NCI-H1092 treated with DMSO at 0.1 percent for 48 hours (cell line): ENCODE results near the gene ZBTB49.
"Not testable (repeated sequence)": the region's sequence is repeated elsewhere in the genome, so short reads cannot be mapped to it uniquely, and the experiment has no call there.

Experiments
- DNase-seq: peaks from one replicate; lab custom pipeline; 2025; lab: John Stamatoyannopoulos, UW

ZBTB49 gene

GRCh38 chr4:4325321-4325720 is 35.3 kb downstream of the ZBTB49 start:
- DNase-seq = no peak

GRCh38 chr4:4326166-4326565 is 36.1 kb downstream of the ZBTB49 start:
- DNase-seq = no peak

GRCh38 chr4:4327652-4328121 is 37.6 kb downstream of the ZBTB49 start:
- no peak for DNase-seq

GRCh38 chr4:4328206-4328605 is 38.2 kb downstream of the ZBTB49 start:
- no peak for DNase-seq

GRCh38 chr4:4328840-4329239 is 38.8 kb downstream of the ZBTB49 start:
- no peak for DNase-seq

GRCh38 chr4:4329496-4329895 is 39.4 kb downstream of the ZBTB49 start:
- DNase-seq = no peak

- no peak for DNase-seq
Measured at GRCh38 chr4:4330794-4331193, 40.7 kb downstream of the ZBTB49 start.

GRCh38 chr4:4332529-4332928 is 42.5 kb downstream of the ZBTB49 start:
- no peak for DNase-seq

- no peak for DNase-seq
Measured at GRCh38 chr4:4333265-4333706, 43.2 kb downstream of the ZBTB49 start.

GRCh38 chr4:4334798-4335520 is 44.9 kb downstream of the ZBTB49 start:
- peak; percentile 75 for DNase-seq

GRCh38 chr4:4338210-4339001 is 48.4 kb downstream of the ZBTB49 start:
- DNase-seq = peak; percentile 93

- DNase-seq = no peak
Measured at GRCh38 chr4:4339504-4340085, 49.5 kb downstream of the ZBTB49 start.

GRCh38 chr4:4341861-4342650 is 52.0 kb downstream of the ZBTB49 start:
- no peak for DNase-seq

- no peak for DNase-seq
Measured at GRCh38 chr4:4343038-4343437, 53.0 kb downstream of the ZBTB49 start.

GRCh38 chr4:4344915-4345527 is 55.0 kb downstream of the ZBTB49 start:
- no peak for DNase-seq

- DNase-seq = no peak
Measured at GRCh38 chr4:4347585-4347984, 57.5 kb downstream of the ZBTB49 start.

- DNase-seq = not testable (repeated sequence)
Measured at GRCh38 chr4:4348585-4348984, 58.5 kb downstream of the ZBTB49 start.

- no peak for DNase-seq
Measured at GRCh38 chr4:4349867-4350266, 59.8 kb downstream of the ZBTB49 start.

GRCh38 chr4:4350909-4351308 is 60.9 kb downstream of the ZBTB49 start:
- DNase-seq = no peak

GRCh38 chr4:4355302-4355701 is 65.3 kb downstream of the ZBTB49 start:
- DNase-seq = no peak
